HEK293 (cell line): ENCODE data around the gene ASB17.

Experiments
- BCL11A ChIP-seq: fragments of 450-650 bp; formaldehyde crosslinking; IDR thresholded peaks from 2 replicates; pipeline ENCODE4 v1.5.1; 2016; ENCODE audit warnings: low read depth, missing biosample characterization, missing genetic modification characterization
- REPIN1 ChIP-seq: fragments of 450-650 bp; formaldehyde crosslinking; IDR thresholded peaks from 2 replicates; pipeline ENCODE4 v1.5.1; 2017; ENCODE audit warnings: missing biosample characterization, missing genetic modification characterization, low read depth
- YY1 ChIP-seq: fragments of 450-650 bp; formaldehyde crosslinking; IDR thresholded peaks from 2 replicates; pipeline ENCODE4 v1.5.1; 2018; ENCODE audit warnings: missing biosample characterization, missing genetic modification characterization
- ZBTB17 ChIP-seq: fragments of 450-650 bp; formaldehyde crosslinking; IDR thresholded peaks from 2 replicates; pipeline ENCODE4 v1.5.1; 2016; ENCODE audit warnings: missing biosample characterization, missing genetic modification characterization
- ZNF660 ChIP-seq: fragments of 450-650 bp; IDR thresholded peaks from 2 replicates; pipeline ENCODE4 v1.5.1; 2018; ENCODE audit warnings: missing biosample characterization, mild to moderate bottlenecking, missing genetic modification characterization
- ZNF843 ChIP-seq: fragments of 450-650 bp; formaldehyde crosslinking; IDR thresholded peaks from 2 replicates; pipeline ENCODE4 v1.5.1; 2016; ENCODE audit warnings: missing biosample characterization, missing genetic modification characterization
- TF ChIP-seq, protein P1 (sequence below): fragments of 450-650 bp; formaldehyde crosslinking; IDR thresholded peaks from 2 replicates; pipeline ENCODE4 v1.5.1; 2017; ENCODE audit warnings: missing biosample characterization, missing genetic modification characterization
- TF ChIP-seq, protein P2 (sequence below): fragments of 450-650 bp; formaldehyde crosslinking; IDR thresholded peaks from 2 replicates; pipeline ENCODE4 v1.5.1; 2017; ENCODE audit warnings: missing biosample characterization, missing genetic modification characterization
- TF ChIP-seq, protein P3 (sequence below): fragments of 450-650 bp; formaldehyde crosslinking; IDR thresholded peaks from 2 replicates; pipeline ENCODE4 v1.5.1; 2016; ENCODE audit warnings: missing biosample characterization, missing genetic modification characterization

DNA sequence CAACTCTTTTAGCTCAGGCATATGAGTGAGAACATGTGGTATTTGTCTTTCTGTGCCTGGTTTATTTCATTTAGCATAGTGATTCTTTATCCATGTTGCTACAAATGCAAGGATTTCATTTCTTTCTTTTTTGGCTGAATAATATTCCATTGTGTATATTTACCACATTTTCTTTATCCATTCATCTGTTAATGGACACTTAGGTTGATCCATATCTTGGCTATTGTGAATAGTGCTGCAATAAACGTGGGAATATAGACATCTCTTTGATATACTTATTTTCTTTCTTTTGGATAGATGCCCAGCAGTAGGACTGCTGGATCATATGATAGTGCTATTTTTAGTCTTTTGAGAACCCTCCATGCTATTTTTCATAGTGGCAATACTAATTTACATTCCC, 30.8 kb downstream of the ASB17 start:
- TF ChIP-seq, protein P1, sequence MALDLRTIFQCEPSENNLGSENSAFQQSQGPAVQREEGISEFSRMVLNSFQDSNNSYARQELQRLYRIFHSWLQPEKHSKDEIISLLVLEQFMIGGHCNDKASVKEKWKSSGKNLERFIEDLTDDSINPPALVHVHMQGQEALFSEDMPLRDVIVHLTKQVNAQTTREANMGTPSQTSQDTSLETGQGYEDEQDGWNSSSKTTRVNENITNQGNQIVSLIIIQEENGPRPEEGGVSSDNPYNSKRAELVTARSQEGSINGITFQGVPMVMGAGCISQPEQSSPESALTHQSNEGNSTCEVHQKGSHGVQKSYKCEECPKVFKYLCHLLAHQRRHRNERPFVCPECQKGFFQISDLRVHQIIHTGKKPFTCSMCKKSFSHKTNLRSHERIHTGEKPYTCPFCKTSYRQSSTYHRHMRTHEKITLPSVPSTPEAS: no peak
- TF ChIP-seq, protein P2, sequence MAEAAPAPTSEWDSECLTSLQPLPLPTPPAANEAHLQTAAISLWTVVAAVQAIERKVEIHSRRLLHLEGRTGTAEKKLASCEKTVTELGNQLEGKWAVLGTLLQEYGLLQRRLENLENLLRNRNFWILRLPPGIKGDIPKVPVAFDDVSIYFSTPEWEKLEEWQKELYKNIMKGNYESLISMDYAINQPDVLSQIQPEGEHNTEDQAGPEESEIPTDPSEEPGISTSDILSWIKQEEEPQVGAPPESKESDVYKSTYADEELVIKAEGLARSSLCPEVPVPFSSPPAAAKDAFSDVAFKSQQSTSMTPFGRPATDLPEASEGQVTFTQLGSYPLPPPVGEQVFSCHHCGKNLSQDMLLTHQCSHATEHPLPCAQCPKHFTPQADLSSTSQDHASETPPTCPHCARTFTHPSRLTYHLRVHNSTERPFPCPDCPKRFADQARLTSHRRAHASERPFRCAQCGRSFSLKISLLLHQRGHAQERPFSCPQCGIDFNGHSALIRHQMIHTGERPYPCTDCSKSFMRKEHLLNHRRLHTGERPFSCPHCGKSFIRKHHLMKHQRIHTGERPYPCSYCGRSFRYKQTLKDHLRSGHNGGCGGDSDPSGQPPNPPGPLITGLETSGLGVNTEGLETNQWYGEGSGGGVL (tag by site-specific recombination): no peak
- TF ChIP-seq, protein P3, sequence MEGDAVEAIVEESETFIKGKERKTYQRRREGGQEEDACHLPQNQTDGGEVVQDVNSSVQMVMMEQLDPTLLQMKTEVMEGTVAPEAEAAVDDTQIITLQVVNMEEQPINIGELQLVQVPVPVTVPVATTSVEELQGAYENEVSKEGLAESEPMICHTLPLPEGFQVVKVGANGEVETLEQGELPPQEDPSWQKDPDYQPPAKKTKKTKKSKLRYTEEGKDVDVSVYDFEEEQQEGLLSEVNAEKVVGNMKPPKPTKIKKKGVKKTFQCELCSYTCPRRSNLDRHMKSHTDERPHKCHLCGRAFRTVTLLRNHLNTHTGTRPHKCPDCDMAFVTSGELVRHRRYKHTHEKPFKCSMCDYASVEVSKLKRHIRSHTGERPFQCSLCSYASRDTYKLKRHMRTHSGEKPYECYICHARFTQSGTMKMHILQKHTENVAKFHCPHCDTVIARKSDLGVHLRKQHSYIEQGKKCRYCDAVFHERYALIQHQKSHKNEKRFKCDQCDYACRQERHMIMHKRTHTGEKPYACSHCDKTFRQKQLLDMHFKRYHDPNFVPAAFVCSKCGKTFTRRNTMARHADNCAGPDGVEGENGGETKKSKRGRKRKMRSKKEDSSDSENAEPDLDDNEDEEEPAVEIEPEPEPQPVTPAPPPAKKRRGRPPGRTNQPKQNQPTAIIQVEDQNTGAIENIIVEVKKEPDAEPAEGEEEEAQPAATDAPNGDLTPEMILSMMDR (tag by site-specific recombination): no peak
- TF ChIP-seq BCL11A (tag by site-specific recombination) (no peak), ZNF660 (tag by site-specific recombination) (no peak), ZNF843 (tag by site-specific recombination) (no peak), YY1 (tag by site-specific recombination) (no peak), REPIN1 (tag by site-specific recombination) (no peak), ZBTB17 (no peak)
